ENCODE data around the gene BACE1.
"Not testable (repeated sequence)": the region's sequence is repeated elsewhere in the genome, so short reads cannot be mapped to it uniquely, and the experiment has no call there.

BACE1 gene

DNA sequence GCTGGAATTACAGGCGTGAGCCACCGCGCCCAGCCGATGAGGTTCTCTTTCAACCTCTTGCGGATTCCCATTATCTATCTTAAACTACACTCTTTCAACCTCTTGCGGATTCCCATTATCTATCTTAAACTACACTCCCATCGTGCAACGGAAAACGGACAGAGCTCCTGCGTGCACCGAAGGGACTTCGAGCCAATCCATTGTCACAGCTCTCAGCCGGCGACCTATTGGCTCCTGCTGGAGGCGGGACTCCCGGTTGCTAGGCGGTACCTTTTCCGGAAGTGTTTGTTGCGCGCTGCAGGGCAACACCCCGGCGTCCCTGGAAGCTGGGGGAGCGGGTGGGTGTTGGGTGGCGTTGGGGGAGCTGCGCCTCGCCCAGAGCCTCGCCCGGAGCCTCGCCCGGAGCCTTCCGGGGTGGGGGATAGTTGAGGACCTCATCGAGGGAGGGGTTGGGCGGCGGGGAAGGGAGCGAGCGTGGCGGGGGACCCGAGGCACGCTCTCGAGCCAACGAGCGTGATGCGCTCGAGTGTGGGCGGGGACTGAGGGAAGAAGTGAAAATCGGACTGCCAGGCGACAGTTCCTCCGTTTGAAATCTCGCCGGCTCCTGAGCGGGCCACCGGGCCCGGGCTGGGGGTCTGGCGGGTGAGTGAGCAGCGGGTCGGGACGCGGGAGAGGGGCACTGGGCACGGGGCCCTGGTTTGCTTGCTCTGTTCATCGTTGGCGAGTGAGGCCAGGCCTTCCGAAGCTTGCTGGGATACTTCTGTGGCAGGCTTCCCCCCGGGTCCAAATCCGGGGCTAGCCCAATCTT, 11.7 kb upstream of the BACE1 start, which contains the start of gene CEP164:
Gene CEP164, plus strand, starts transcription at position 288 of the 808 bp plus-strand sequence. CDS start 10,733 bp downstream, outside the sequence.
- H3K4me2 ChIP-seq (ENCODE audit: low read length): peak within 1 kb of the TSS; percentile 86
- peak within 1 kb of the TSS; percentile 86 for H3K9ac ChIP-seq (ENCODE audit: low read depth, low read length)
- H3K36me3 ChIP-seq (ENCODE audit: insufficient read depth, low read length): no peaks in the 10 kb centered on the region
- H3K9me3 ChIP-seq (replicated peaks; ENCODE audit: low read length): no peaks in the 10 kb centered on the region
- H3K4me3 ChIP-seq (ENCODE audit: low read length): peak within 1 kb of the TSS; percentile 79
- H3K27me3 ChIP-seq (ENCODE audit: control insufficient read depth, insufficient read depth, low read length): no peaks in the 10 kb centered on the region
- H3K4me1 ChIP-seq (ENCODE audit: control insufficient read depth, insufficient read depth, low read length): peaks cover 13% of the 10 kb centered on the region

DNA sequence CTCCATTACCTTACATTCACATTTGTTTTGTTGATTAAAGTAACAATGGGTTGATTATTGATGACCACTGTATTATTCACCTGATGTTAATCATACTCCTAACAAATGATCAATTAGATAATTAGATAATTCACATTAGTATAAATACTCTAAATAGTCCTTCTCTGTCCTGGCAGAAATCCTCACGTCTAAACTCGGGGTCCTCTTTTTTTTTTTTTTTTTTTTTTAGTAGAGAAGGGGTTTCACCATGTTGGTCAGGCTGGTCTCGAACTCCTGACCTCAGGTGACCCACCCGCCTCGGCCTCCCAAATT, 11.2 kb upstream of the BACE1 start:
- Histone ChIP-seq H3K4me1 (ENCODE audit: control insufficient read depth, insufficient read depth, low read length) (peaks cover 13% of the 10 kb centered on the region), H3K4me2 (ENCODE audit: low read length) (peak overlapping the region; percentile 60), H3K9ac (ENCODE audit: low read depth, low read length) (peak overlapping the region; percentile 86), H3K4me3 (ENCODE audit: low read length) (peak overlapping the region; percentile 79)
- not testable (repeated sequence) for H3K36me3 ChIP-seq (ENCODE audit: insufficient read depth, low read length); H3K27me3 ChIP-seq (ENCODE audit: control insufficient read depth, insufficient read depth, low read length); H3K9me3 ChIP-seq (replicated peaks; ENCODE audit: low read length)

DNA sequence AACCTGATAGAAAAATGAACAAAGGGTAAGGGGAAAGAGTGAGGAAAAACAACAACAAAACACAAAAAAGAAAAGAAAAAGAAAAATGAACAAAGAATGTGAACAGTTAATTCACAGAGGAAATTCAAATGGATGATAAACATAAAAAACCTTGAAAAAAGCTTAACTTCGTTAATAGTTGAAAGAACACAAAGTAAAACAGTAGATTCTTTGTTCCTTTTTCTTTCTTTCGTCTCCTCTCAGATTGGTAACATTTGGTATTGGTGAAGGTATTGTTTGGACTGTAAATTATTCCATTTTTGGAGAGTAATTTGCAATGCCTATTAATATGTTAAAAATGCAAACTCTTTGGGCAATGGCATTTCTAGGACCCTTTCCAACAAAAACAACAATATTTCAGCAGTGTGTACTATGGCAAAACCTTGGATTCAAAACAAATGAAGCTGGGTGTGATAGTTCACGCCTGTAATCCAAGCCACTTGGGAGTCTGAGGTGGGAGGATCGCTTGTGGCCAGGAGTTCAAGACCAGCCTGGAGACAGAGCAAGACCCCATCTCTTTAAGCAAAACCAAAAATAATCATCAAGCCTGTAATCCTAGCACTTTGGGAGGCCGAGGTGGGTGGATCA, 3.3 kb upstream of the BACE1 start:
- H3K9me3 ChIP-seq (replicated peaks; ENCODE audit: low read length): no peaks in the 10 kb centered on the region
- H3K4me3 ChIP-seq (ENCODE audit: low read length): no peak overlapping the region

DNA sequence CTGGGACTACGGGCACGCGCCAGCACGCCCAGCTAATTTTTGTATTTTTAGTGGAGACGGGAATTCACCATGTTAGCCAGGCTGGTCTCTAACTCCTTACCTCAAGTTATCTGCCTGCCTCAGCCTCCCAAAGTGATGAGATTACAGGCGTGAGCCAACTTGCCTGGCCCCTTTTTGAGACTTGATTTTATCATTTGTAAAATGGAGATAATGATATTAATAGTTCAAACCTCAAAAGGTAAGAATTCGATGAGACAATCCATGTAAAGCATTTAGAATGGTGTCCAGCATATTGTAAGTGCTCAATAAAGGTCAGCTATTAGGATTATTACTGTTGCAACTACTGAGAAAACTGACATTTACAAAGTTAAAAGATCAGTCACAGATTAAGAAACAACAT, 2.7 kb upstream of the BACE1 start:
- Histone ChIP-seq H3K36me3 (ENCODE audit: insufficient read depth, low read length) (no peaks in the 10 kb centered on the region), H3K4me3 (ENCODE audit: low read length) (no peak overlapping the region), H3K27me3 (ENCODE audit: control insufficient read depth, insufficient read depth, low read length) (no peaks in the 10 kb centered on the region), H3K9me3 (replicated peaks; ENCODE audit: low read length) (no peaks in the 10 kb centered on the region), H3K4me2 (ENCODE audit: low read length) (no peak overlapping the region), H3K4me1 (ENCODE audit: control insufficient read depth, insufficient read depth, low read length) (peaks cover 25% of the 10 kb centered on the region), H3K9ac (ENCODE audit: low read depth, low read length) (no peak overlapping the region)

More for the DNA sequence above, 3.3 kb upstream of the BACE1 start:
- no peaks in the 10 kb centered on the region for H3K36me3 ChIP-seq (ENCODE audit: insufficient read depth, low read length)
- no peak overlapping the region for H3K9ac ChIP-seq (ENCODE audit: low read depth, low read length)
- H3K4me2 ChIP-seq (ENCODE audit: low read length): peak overlapping the region; percentile 9
- peaks cover 24% of the 10 kb centered on the region for H3K4me1 ChIP-seq (ENCODE audit: control insufficient read depth, insufficient read depth, low read length)
- no peaks in the 10 kb centered on the region for H3K27me3 ChIP-seq (ENCODE audit: control insufficient read depth, insufficient read depth, low read length)

DNA sequence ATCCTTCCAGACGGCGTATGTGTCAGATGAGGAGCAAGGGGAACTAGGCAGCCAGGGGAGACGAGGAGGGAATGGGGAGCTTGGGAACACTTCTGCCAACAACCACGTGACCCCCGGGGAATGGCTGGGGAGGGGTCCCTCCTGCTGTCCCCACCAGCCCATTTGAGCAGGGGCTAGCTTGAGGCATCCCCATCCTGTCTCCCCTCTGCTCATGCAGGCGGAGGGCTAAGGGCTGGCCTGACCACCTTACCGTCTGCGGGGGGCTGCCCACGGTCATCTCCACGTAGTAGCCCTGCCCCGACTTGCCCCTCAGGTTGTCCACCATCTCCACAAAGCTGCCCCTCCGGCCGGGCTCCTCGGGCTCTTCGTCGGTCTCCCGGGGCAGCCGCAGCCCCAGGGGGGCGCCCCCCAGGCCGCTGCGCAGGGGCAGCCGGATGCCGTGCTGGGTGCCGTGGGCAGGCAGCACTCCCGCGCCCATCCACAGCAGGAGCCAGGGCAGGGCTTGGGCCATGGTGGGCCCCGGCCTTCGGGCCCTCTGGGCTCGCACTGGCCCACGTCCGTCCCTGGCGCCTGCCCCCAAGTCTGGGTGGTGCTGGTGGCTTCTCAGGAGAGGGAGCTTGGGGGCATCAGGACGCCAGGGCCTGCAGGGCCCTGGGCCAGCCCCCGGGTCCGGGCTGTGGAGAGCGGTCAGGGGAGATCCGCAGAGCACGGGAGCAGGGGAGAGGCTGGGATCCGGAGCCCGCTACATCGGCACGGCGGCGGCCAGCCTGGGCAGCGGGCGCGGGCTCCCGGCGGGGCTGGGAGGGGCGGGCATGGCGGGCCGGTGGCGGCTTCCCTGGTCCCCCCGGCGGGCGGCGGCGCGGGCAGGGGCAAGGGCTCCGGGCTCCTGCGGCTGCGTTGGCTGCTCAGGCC, 515 bp downstream of the BACE1 start:
- no peaks in the 10 kb centered on the region for H3K27me3 ChIP-seq (ENCODE audit: control insufficient read depth, insufficient read depth, low read length)

DNA sequence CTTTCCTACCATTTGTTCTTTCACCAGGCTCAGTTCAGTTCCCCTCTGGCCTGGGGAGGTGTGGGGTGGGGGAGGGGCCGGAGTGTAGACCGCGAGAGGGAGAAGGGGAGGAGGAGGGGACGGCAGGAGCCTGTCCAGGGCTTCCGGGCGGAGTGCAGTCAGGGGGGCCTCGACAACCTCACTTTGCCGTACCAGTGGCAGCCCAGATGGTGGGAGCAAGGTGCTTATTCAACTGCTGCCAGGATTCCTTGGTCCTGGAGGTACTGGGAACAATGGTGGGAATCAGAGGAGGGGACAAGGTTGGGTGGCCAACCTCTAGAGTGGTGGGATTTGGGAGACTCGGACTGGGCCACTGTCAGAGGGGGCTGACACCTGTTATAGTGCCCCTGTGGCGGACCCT, 1.2 kb downstream of the BACE1 start:
- Histone ChIP-seq H3K4me2 (ENCODE audit: low read length) (peak overlapping the region; percentile 97), H3K9me3 (replicated peaks; ENCODE audit: low read length) (no peaks in the 10 kb centered on the region), H3K27me3 (ENCODE audit: control insufficient read depth, insufficient read depth, low read length) (no peaks in the 10 kb centered on the region), H3K4me3 (ENCODE audit: low read length) (peak overlapping the region; percentile 89), H3K36me3 (ENCODE audit: insufficient read depth, low read length) (no peaks in the 10 kb centered on the region), H3K9ac (ENCODE audit: low read depth, low read length) (peak overlapping the region; percentile 87), H3K4me1 (ENCODE audit: control insufficient read depth, insufficient read depth, low read length) (peaks cover 25% of the 10 kb centered on the region)

More for the DNA sequence above, 515 bp downstream of the BACE1 start:
- H3K4me2 ChIP-seq (ENCODE audit: low read length): peak overlapping the region; percentile 97
- peaks cover 25% of the 10 kb centered on the region for H3K4me1 ChIP-seq (ENCODE audit: control insufficient read depth, insufficient read depth, low read length)
- no peaks in the 10 kb centered on the region for H3K36me3 ChIP-seq (ENCODE audit: insufficient read depth, low read length)
- H3K9ac ChIP-seq (ENCODE audit: low read depth, low read length): peak overlapping the region; percentile 87
- peak overlapping the region; percentile 89 for H3K4me3 ChIP-seq (ENCODE audit: low read length)
- no peaks in the 10 kb centered on the region for H3K9me3 ChIP-seq (replicated peaks; ENCODE audit: low read length)

DNA sequence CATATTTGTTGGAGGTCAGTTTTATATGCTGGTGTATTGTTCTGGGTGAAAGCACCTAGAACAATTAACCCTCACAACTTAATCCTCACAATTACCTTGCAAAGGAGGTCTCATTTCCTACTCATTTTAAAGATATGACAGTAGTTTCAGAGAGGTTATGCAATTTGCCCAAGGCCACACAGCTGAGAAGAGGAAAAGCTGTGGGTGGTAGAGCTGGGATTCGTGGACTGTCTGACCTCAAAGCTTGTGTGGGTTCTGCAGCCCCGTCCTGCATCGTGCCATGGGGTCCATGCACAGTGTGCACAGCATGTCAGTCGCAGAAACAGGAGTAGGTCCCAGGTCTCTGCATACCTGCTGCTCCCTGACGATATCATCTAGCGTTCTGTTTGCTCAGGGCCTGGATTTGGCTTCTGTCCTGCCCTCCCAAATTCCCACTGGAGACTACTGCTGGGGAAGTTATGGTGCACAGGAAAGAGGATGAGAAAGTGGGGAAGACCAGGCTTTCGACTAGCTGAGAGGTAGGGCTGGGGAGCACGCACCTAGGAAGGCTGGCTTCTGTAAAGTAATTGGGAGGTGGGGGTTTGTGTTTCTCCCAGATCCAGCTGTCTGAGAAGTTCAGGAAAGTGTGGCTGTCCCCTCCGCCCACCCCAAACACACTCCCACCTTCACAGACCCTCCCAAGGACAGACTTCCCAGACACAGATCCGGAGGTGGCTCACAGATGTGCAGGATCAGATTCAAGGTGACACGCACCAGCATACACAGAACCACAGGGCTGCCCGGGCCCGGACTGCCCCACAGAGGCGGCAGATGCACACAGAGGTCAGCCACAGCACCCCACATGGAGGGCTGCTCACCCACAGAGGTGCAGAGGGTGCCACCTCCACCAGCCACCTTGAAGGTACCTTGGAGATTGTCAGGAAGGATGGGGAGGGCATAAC, 2.0 kb downstream of the BACE1 start:
- Histone ChIP-seq H3K9me3 (replicated peaks; ENCODE audit: low read length) (no peaks in the 10 kb centered on the region), H3K27me3 (ENCODE audit: control insufficient read depth, insufficient read depth, low read length) (no peaks in the 10 kb centered on the region), H3K4me3 (ENCODE audit: low read length) (peak overlapping the region; percentile 89), H3K4me1 (ENCODE audit: control insufficient read depth, insufficient read depth, low read length) (peaks cover 20% of the 10 kb centered on the region), H3K4me2 (ENCODE audit: low read length) (peak overlapping the region; percentile 97), H3K9ac (ENCODE audit: low read depth, low read length) (no peak overlapping the region), H3K36me3 (ENCODE audit: insufficient read depth, low read length) (no peaks in the 10 kb centered on the region)

DNA sequence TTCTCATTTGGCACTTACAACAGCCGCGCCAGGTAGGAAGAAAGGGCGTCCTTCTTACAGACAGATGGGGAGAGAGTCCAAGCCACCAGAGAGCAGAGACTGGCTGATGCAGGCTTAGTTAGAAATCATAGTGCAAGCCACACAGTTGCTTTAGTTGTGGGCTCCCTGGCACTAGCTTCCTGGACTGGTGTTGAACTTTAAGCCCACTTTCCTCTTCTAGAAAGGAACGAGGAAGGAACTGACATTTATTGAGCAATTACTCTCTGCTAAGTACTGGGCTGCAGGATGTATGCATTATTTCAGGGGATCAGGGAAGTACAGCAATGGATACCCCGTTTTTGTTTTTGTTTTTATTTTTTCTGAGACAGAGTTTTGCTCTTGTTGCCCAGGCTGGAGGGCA, 3.0 kb downstream of the BACE1 start:
- H3K4me1 ChIP-seq (ENCODE audit: control insufficient read depth, insufficient read depth, low read length): peaks cover 17% of the 10 kb centered on the region
- H3K9ac ChIP-seq (ENCODE audit: low read depth, low read length): no peak overlapping the region
- H3K4me2 ChIP-seq (ENCODE audit: low read length): no peak overlapping the region
- no peaks in the 10 kb centered on the region for H3K9me3 ChIP-seq (replicated peaks; ENCODE audit: low read length)
- no peaks in the 10 kb centered on the region for H3K36me3 ChIP-seq (ENCODE audit: insufficient read depth, low read length)
- no peaks in the 10 kb centered on the region for H3K27me3 ChIP-seq (ENCODE audit: control insufficient read depth, insufficient read depth, low read length)
- H3K4me3 ChIP-seq (ENCODE audit: low read length): no peak overlapping the region

DNA sequence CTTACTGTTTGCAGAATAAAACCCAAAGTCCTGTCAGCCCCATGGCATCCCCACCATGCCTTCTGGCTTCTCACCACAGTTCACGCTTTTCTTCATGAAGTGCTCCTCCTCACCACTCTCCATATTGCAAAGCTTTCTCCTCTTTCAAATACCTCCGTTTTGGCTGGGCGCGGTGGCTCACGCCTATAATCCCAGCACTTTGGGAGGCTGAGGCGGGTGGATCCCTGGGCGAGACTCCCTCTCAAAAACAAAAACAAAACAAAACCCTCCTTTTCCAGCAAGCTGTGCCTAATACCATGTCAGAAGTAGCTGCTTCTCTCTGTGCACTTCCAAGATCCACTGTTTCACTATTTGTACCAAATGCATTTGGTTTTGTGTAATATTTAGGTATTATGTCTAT, 6.7 kb downstream of the BACE1 start:
- Histone ChIP-seq H3K4me3 (ENCODE audit: low read length) (no peak overlapping the region), H3K4me2 (ENCODE audit: low read length) (no peak overlapping the region), H3K9me3 (replicated peaks; ENCODE audit: low read length) (no peaks in the 10 kb centered on the region), H3K4me1 (ENCODE audit: control insufficient read depth, insufficient read depth, low read length) (peaks cover under 1% of the 10 kb centered on the region), H3K36me3 (ENCODE audit: insufficient read depth, low read length) (no peaks in the 10 kb centered on the region), H3K9ac (ENCODE audit: low read depth, low read length) (no peak overlapping the region), H3K27me3 (ENCODE audit: control insufficient read depth, insufficient read depth, low read length) (no peaks in the 10 kb centered on the region)

DNA sequence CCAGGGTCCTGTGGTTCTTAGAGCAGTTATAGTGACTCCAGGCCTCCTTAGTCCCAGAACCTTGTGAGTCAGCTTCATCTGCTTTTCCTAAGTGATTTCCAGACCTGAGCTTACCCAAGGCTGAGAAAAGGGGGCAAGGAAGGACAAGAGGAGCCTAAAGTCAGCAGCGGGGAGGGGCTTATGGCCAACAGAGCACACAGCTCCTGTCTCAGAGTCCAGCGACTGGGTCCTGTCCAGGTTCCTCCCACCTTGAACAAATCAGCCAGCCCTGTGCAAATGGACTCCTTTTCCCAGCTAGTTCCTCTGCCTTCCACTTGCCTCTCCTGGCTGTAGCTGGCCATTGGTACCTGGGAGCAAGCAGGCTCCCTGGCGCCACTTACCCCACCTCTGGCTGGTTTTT, 10.9 kb downstream of the BACE1 start:
- Histone ChIP-seq H3K9me3 (replicated peaks; ENCODE audit: low read length) (no peaks in the 10 kb centered on the region), H3K4me3 (ENCODE audit: low read length) (no peak overlapping the region), H3K36me3 (ENCODE audit: insufficient read depth, low read length) (peaks cover 6% of the 10 kb centered on the region), H3K27me3 (ENCODE audit: control insufficient read depth, insufficient read depth, low read length) (no peaks in the 10 kb centered on the region), H3K4me1 (ENCODE audit: control insufficient read depth, insufficient read depth, low read length) (peaks cover 11% of the 10 kb centered on the region), H3K9ac (ENCODE audit: low read depth, low read length) (no peak overlapping the region), H3K4me2 (ENCODE audit: low read length) (no peak overlapping the region)
